HG03060 (cell line): ENCODE measurements around the gene DCD.
"Not testable (repeated sequence)": the region's sequence is repeated elsewhere in the genome, so short reads cannot be mapped to it uniquely, and the experiment has no call there.

Experiments
- ATAC-seq: cut with Tn5 transposase; IDR thresholded peaks from one replicate; pipeline ENCODE4 v1.9.1; 2021; ENCODE audit warnings: low read depth, moderate number of reproducible peaks; ENCODE audit not compliant: unreplicated experiment

DCD gene

GRCh38 chr12:54657105-54657607, 9.0 kb upstream of the DCD start:
- no peak for ATAC-seq

GRCh38 chr12:54654926-54655325, 6.8 kb upstream of the DCD start:
- ATAC-seq, result no peak

- no peak for ATAC-seq
Measured at GRCh38 chr12:54653025-54653424, 4.9 kb upstream of the DCD start.

GRCh38 chr12:54650889-54651288, 2.7 kb upstream of the DCD start:
- no peak for ATAC-seq

- no peak for ATAC-seq
Measured at GRCh38 chr12:54650409-54650808, 2.2 kb upstream of the DCD start.

GRCh38 chr12:54649825-54650224, 1.7 kb upstream of the DCD start:
- ATAC-seq, result no peak

GRCh38 chr12:54641554-54641953, 6.6 kb downstream of the DCD start:
- ATAC-seq, result no peak

- no peak for ATAC-seq
Measured at GRCh38 chr12:54641089-54641488, 7.1 kb downstream of the DCD start.

- not testable (repeated sequence) for ATAC-seq
Measured at GRCh38 chr12:54639112-54639511, 9.1 kb downstream of the DCD start.

GRCh38 chr12:54634795-54635194, 13.4 kb downstream of the DCD start, which contains the start of gene LACRT:
LACRT (minus strand) TSS chr12:54634895; CDS start chr12:54634841, 54 bp downstream.
- ATAC-seq, result no peak

- no peak for ATAC-seq
Measured at GRCh38 chr12:54631988-54632728, 16.0 kb downstream of the DCD start.

GRCh38 chr12:54631551-54631950, 16.6 kb downstream of the DCD start:
- ATAC-seq, result no peak

- no peak for ATAC-seq
Measured at GRCh38 chr12:54629925-54630324, 18.2 kb downstream of the DCD start.

- ATAC-seq, result no peak
Measured at GRCh38 chr12:54628186-54628846, 19.8 kb downstream of the DCD start.

- no peak for ATAC-seq
Measured at GRCh38 chr12:54627304-54627703, 20.9 kb downstream of the DCD start.

GRCh38 chr12:54625598-54625997, 22.6 kb downstream of the DCD start:
- ATAC-seq, result no peak

GRCh38 chr12:54624315-54625279, 23.6 kb downstream of the DCD start:
- no peak for ATAC-seq

GRCh38 chr12:54622463-54623183, 25.5 kb downstream of the DCD start:
- ATAC-seq, result no peak

- no peak for ATAC-seq
Measured at GRCh38 chr12:54616933-54617680, 31.1 kb downstream of the DCD start.
